Activated CD8-positive, alpha-beta T cell treated with anti-CD3 and anti-CD28 coated beads for 36 hours (primary cell): Measurements from ENCODE around the gene EPS8L2. TPM values are rescaled to one million over a fixed set of nuclear protein-coding genes. Genes with fewer than 3 reads are reported as not detected.
"Not testable (repeated sequence)": the region's sequence is repeated elsewhere in the genome, so short reads cannot be mapped to it uniquely, and the experiment has no call there.

Experiments
- ATAC-seq: fragments of 200-7000 bp; cut with Tn5 transposase; one replicate; pipeline ENCODE4 v1.10.0; 2021; ENCODE audit warnings: mild to moderate bottlenecking, moderate library complexity
- CTCF ChIA-PET: fragments of 350-600 bp; sonication (Branson Sonifier 250); formaldehyde crosslinking; loops from one replicate; lab custom pipeline; 2021; ENCODE audit warnings: antibody characterized with exemption; lab: Charles Lee
- POLR2A ChIA-PET: fragments of 350-600 bp; sonication (Branson Sonifier 250); formaldehyde crosslinking; loops from one replicate; lab custom pipeline; 2021; ENCODE audit warnings: antibody characterized with exemption; lab: Charles Lee
- DNase-seq: peaks from one replicate; pipeline ENCODE4 v3.0.0-alpha.2; 2020
- H3K27ac Mint-ChIP-seq: one replicate; pipeline ENCODE4 v1.8.0; 2021; ENCODE audit warnings: mild to moderate bottlenecking, mixed read lengths
- H3K27me3 Mint-ChIP-seq: one replicate; pipeline ENCODE4 v1.8.0; 2021; ENCODE audit warnings: mixed read lengths
- H3K36me3 Mint-ChIP-seq: one replicate; pipeline ENCODE4 v1.8.0; 2021; ENCODE audit warnings: low read depth, mixed read lengths
- H3K4me1 Mint-ChIP-seq: one replicate; pipeline ENCODE4 v1.8.0; 2021; ENCODE audit warnings: low read depth, mixed read lengths
- H3K4me3 Mint-ChIP-seq: one replicate; pipeline ENCODE4 v1.8.0; 2021; ENCODE audit warnings: mild to moderate bottlenecking, moderate library complexity, mixed read lengths
- H3K9me3 Mint-ChIP-seq: one replicate; pipeline ENCODE4 v1.8.0; 2021; ENCODE audit warnings: mixed read lengths
- CTCF ChIP-seq: fragments of 200-600 bp; IDR thresholded peaks from one replicate; pipeline ENCODE4 v1.8.0; 2022; ENCODE audit warnings: antibody characterized with exemption, mild to moderate bottlenecking
- intact Hi-C: fragments of 100-400 bp; cut with micrococcal nuclease; formaldehyde crosslinking; loops from one replicate; pipeline ENCODE4 v1.10.0; 2022
- total RNA-seq, 2 experiments: library from RNA; stranded (reverse); gene quantifications; one replicate each; pipeline ENCODE4 v1.2.3, GENCODE V29; 2021

Gene EPS8L2
- total RNA-seq, 2 experiments from 2014 or later = 15.0 to 16.7 TPM

GRCh38 chr11:728901-729491 is 23.0 kb downstream of the EPS8L2 start:
- Mint-ChIP-seq H3K27me3 (peaks cover 3% of the 10 kb centered on the region), H3K4me3 (no peak overlapping the region), H3K36me3 (no peaks in the 10 kb centered on the region), H3K27ac (no peak overlapping the region), H3K9me3 (no peaks in the 10 kb centered on the region), H3K4me1 (peaks cover 11% of the 10 kb centered on the region)
- TF ChIP-seq CTCF = no peak
- POLR2A ChIA-PET = interaction anchor here (0.7 to 1.5 kb wide), 4 partner anchors 22 to 173 kb away, joined by 3 to 5 read pairs (median 4); no protein-coding TSS in a partner anchor
- DNase-seq (no peak), ATAC-seq (no peak)
- CTCF ChIA-PET = interaction anchor here (0.5 to 10.0 kb wide), 6 partner anchors 37 to 174 kb away, joined by 3 to 73 read pairs (median 4); no protein-coding TSS in a partner anchor
- intact Hi-C loops = loop anchor here (5.0 kb wide), 1 partner anchor 172 kb away; no protein-coding TSS in a partner anchor

- no peak overlapping the region for H3K27ac Mint-ChIP-seq
- ChIA-PET CTCF (interaction anchor here (2.1 kb wide), 1 partner anchor 36 kb away, joined by 5 read pairs; no protein-coding TSS in a partner anchor), POLR2A (no interaction called here)
- no peak for ATAC-seq
- H3K36me3 Mint-ChIP-seq = no peaks in the 10 kb centered on the region
- intact Hi-C loops = loop anchor here (5.0 kb wide), 1 partner anchor 172 kb away; no protein-coding TSS in a partner anchor
- peaks cover under 1% of the 10 kb centered on the region for H3K27me3 Mint-ChIP-seq
- H3K4me3 Mint-ChIP-seq = no peak overlapping the region
- H3K4me1 Mint-ChIP-seq = peaks cover 8% of the 10 kb centered on the region
- no peak for TF ChIP-seq CTCF
- DNase-seq = no peak
- H3K9me3 Mint-ChIP-seq = no peaks in the 10 kb centered on the region
Measured at GRCh38 chr11:729492-730074, 23.6 kb downstream of the EPS8L2 start.

- Mint-ChIP-seq H3K27ac (no peak overlapping the region), H3K9me3 (no peaks in the 10 kb centered on the region), H3K4me3 (no peak overlapping the region), H3K4me1 (peaks cover 13% of the 10 kb centered on the region), H3K36me3 (no peaks in the 10 kb centered on the region), H3K27me3 (peaks cover 2% of the 10 kb centered on the region)
- ATAC-seq (no peak), DNase-seq (no peak)
- CTCF ChIA-PET = interaction anchor here (1.3 kb wide), 1 partner anchor 37 kb away, joined by 3 read pairs; no protein-coding TSS in a partner anchor
- POLR2A ChIA-PET = interaction anchor here (0.9 kb wide), 1 partner anchor 13 kb away, joined by 3 read pairs; no protein-coding TSS in a partner anchor
- intact Hi-C loops = no loop called here
- no peak for TF ChIP-seq CTCF
Measured at GRCh38 chr11:733072-733471, 27.0 kb downstream of the EPS8L2 start.

GRCh38 chr11:734541-734940 is 28.5 kb downstream of the EPS8L2 start:
- H3K36me3 Mint-ChIP-seq, DNase-seq, POLR2A ChIA-PET, H3K27me3 Mint-ChIP-seq, H3K4me3 Mint-ChIP-seq, ATAC-seq, H3K9me3 Mint-ChIP-seq, H3K27ac Mint-ChIP-seq, intact Hi-C loops: not testable (repeated sequence)
- CTCF ChIA-PET = interaction anchor here (0.6 kb wide), 1 partner anchor 71 kb away, joined by 3 read pairs; no protein-coding TSS in a partner anchor
- H3K4me1 Mint-ChIP-seq = peaks cover 13% of the 10 kb centered on the region

- TF ChIP-seq CTCF = no peak
- Mint-ChIP-seq H3K27ac (no peak overlapping the region), H3K4me1 (peaks cover 13% of the 10 kb centered on the region), H3K36me3 (no peaks in the 10 kb centered on the region), H3K4me3 (peak overlapping the region; percentile 24), H3K27me3 (peaks cover 2% of the 10 kb centered on the region), H3K9me3 (no peaks in the 10 kb centered on the region)
- DNase-seq (no peak), ATAC-seq (peak; percentile 45)
- CTCF ChIA-PET = interaction anchor here (1.5 to 1.6 kb wide), 2 partner anchors 9 to 10 kb away, joined by 4 read pairs; partner anchors contain the start of gene TALDO1
- intact Hi-C loops = no loop called here
- POLR2A ChIA-PET = interaction anchor here (1.0 kb wide), 1 partner anchor 26 kb away, joined by 3 read pairs; no protein-coding TSS in a partner anchor
Measured at GRCh38 chr11:737366-737765, 31.3 kb downstream of the EPS8L2 start.

GRCh38 chr11:737899-738298 is 31.9 kb downstream of the EPS8L2 start:
- H3K9me3 Mint-ChIP-seq, intact Hi-C loops, H3K27ac Mint-ChIP-seq, H3K36me3 Mint-ChIP-seq, DNase-seq, H3K27me3 Mint-ChIP-seq: not testable (repeated sequence)
- peak overlapping the region; percentile 24 for H3K4me3 Mint-ChIP-seq
- peak; percentile 43 for ATAC-seq
- POLR2A ChIA-PET = interaction anchor here (1.0 kb wide), 1 partner anchor 25 kb away, joined by 3 read pairs; no protein-coding TSS in a partner anchor
- CTCF ChIA-PET = interaction anchor here (1.5 to 1.6 kb wide), 2 partner anchors 9 to 10 kb away, joined by 4 read pairs; partner anchors contain the start of gene TALDO1
- peaks cover 13% of the 10 kb centered on the region for H3K4me1 Mint-ChIP-seq
